ENCODE results near the gene ZFP36L2.

ZFP36L2 gene

DNA sequence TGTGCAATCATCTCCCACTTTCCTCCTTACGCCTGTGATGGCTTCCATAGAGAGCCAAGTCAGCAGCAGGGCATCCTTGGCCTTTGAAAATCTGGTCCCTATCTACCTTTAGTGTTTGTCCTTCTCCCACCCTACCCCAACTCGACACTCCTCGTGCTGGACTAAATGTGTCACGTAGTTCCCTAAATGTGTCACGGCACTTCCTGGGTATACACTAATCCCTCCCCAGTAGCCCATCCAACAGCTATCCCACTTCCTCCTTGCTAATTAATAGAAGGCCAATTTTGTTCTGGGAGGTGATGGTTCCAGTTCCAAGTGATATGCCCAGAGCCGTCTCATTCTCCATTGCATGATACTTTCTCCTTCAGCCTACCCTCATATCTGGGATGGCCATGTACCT lies 36.5 kb upstream of the ZFP36L2 start:
- ATAC-seq, result no peak
- TF ChIP-seq RARB (CRISPR knock-in tag; IDR thresholded peaks at IDR 0.05) (no peak), ZC3H10 (CRISPR knock-in tag; IDR thresholded peaks at IDR 0.05) (no peak)
- TF ChIP-seq, protein P1, sequence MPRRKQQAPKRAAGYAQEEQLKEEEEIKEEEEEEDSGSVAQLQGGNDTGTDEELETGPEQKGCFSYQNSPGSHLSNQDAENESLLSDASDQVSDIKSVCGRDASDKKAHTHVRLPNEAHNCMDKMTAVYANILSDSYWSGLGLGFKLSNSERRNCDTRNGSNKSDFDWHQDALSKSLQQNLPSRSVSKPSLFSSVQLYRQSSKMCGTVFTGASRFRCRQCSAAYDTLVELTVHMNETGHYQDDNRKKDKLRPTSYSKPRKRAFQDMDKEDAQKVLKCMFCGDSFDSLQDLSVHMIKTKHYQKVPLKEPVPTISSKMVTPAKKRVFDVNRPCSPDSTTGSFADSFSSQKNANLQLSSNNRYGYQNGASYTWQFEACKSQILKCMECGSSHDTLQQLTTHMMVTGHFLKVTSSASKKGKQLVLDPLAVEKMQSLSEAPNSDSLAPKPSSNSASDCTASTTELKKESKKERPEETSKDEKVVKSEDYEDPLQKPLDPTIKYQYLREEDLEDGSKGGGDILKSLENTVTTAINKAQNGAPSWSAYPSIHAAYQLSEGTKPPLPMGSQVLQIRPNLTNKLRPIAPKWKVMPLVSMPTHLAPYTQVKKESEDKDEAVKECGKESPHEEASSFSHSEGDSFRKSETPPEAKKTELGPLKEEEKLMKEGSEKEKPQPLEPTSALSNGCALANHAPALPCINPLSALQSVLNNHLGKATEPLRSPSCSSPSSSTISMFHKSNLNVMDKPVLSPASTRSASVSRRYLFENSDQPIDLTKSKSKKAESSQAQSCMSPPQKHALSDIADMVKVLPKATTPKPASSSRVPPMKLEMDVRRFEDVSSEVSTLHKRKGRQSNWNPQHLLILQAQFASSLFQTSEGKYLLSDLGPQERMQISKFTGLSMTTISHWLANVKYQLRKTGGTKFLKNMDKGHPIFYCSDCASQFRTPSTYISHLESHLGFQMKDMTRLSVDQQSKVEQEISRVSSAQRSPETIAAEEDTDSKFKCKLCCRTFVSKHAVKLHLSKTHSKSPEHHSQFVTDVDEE (CRISPR knock-in tag; IDR thresholded peaks at IDR 0.05), result no peak

DNA sequence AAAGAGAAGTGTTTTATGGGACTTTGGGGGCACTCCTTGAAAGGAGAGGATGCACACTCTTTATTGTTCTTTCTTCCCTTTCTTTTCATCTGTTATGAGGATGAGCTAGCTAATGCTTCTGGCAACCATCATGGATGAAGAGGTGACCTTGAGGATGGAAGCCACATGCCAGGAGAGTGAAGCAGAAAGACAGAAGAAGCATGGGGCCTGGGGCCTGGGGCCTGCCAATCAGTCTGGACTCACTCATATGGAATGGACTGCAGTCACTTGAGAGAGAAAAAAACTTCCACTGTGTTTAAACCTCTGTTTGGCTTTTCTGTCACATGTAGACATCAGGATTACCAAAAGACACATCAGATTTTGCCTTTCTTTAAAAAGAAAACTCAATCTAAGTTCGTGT lies 35.8 kb upstream of the ZFP36L2 start:
- TF ChIP-seq, protein P2, sequence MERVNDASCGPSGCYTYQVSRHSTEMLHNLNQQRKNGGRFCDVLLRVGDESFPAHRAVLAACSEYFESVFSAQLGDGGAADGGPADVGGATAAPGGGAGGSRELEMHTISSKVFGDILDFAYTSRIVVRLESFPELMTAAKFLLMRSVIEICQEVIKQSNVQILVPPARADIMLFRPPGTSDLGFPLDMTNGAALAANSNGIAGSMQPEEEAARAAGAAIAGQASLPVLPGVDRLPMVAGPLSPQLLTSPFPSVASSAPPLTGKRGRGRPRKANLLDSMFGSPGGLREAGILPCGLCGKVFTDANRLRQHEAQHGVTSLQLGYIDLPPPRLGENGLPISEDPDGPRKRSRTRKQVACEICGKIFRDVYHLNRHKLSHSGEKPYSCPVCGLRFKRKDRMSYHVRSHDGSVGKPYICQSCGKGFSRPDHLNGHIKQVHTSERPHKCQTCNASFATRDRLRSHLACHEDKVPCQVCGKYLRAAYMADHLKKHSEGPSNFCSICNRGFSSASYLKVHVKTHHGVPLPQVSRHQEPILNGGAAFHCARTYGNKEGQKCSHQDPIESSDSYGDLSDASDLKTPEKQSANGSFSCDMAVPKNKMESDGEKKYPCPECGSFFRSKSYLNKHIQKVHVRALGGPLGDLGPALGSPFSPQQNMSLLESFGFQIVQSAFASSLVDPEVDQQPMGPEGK (CRISPR knock-in tag; IDR thresholded peaks at IDR 0.05; ENCODE audit: borderline replicate concordance), result no peak
- no peak for TF ChIP-seq ZC3H10 (CRISPR knock-in tag; IDR thresholded peaks at IDR 0.05)
- TF ChIP-seq, protein P1 (CRISPR knock-in tag; IDR thresholded peaks at IDR 0.05), result no peak
- TF ChIP-seq ZFP30 (CRISPR knock-in tag; IDR thresholded peaks at IDR 0.05), result no peak
- TF ChIP-seq TCF4 (CRISPR knock-in tag; IDR thresholded peaks at IDR 0.05; ENCODE audit: borderline replicate concordance), result no peak
- no peak for TF ChIP-seq ESRRG (CRISPR knock-in tag; IDR thresholded peaks at IDR 0.05)
- no peak for TF ChIP-seq ZNF70 (CRISPR knock-in tag; IDR thresholded peaks at IDR 0.05)
- no peak for TF ChIP-seq OSR1 (CRISPR knock-in tag; IDR thresholded peaks at IDR 0.05)
- no peak for TF ChIP-seq ARNTL (CRISPR knock-in tag; IDR thresholded peaks at IDR 0.05; ENCODE audit: borderline replicate concordance, low read depth)
- no peak for TF ChIP-seq PPARA (CRISPR knock-in tag; IDR thresholded peaks at IDR 0.05; ENCODE audit: borderline replicate concordance)
- TF ChIP-seq, protein P3, sequence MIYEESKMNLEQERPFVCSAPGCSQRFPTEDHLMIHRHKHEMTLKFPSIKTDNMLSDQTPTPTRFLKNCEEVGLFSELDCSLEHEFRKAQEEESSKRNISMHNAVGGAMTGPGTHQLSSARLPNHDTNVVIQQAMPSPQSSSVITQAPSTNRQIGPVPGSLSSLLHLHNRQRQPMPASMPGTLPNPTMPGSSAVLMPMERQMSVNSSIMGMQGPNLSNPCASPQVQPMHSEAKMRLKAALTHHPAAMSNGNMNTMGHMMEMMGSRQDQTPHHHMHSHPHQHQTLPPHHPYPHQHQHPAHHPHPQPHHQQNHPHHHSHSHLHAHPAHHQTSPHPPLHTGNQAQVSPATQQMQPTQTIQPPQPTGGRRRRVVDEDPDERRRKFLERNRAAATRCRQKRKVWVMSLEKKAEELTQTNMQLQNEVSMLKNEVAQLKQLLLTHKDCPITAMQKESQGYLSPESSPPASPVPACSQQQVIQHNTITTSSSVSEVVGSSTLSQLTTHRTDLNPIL (CRISPR knock-in tag; IDR thresholded peaks at IDR 0.05; ENCODE audit: low read depth), result no peak
- no peak for TF ChIP-seq ZNF565 (CRISPR knock-in tag; conservative IDR thresholded peaks at IDR 0.05; ENCODE audit: low read depth)
- no peak for TF ChIP-seq ZNF8 (CRISPR knock-in tag; IDR thresholded peaks at IDR 0.05)
- TF ChIP-seq ZFP3 (CRISPR knock-in tag; IDR thresholded peaks at IDR 0.05), result no peak
- no peak for TF ChIP-seq GLIS3 (CRISPR knock-in tag; IDR thresholded peaks at IDR 0.05)
- TF ChIP-seq BACH2 (CRISPR knock-in tag; IDR thresholded peaks at IDR 0.05; ENCODE audit: borderline replicate concordance), result no peak
- no peak for TF ChIP-seq CSDC2 (CRISPR knock-in tag; IDR thresholded peaks at IDR 0.05)

DNA sequence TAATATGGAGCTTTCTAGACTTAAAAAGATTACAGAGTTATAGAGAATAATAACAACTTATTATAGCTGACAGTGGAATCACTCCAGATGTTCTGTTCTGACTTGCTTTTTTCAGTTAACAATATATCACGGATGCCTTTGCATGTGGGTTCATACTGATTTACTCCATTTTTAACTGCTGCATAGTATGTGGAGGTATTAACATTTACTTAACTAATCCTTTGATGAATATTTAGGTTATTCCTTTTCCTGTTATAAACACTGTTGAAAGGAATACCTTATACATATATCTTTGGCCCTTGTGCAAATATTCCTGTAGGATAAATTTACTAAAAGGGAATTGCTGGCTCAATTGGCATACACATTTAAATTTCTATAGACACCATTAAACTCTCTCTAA lies 33.1 kb upstream of the ZFP36L2 start:
- ATAC-seq, result no peak
- TF ChIP-seq BACH2 (CRISPR knock-in tag; IDR thresholded peaks at IDR 0.05; ENCODE audit: borderline replicate concordance) (no peak), ESRRG (CRISPR knock-in tag; IDR thresholded peaks at IDR 0.05) (no peak), CSDC2 (CRISPR knock-in tag; IDR thresholded peaks at IDR 0.05) (no peak), ARNTL (CRISPR knock-in tag; IDR thresholded peaks at IDR 0.05; ENCODE audit: borderline replicate concordance, low read depth) (no peak), ZC3H10 (CRISPR knock-in tag; IDR thresholded peaks at IDR 0.05) (no peak), SNAI2 (CRISPR knock-in tag; IDR thresholded peaks at IDR 0.05) (no peak), ZFP30 (CRISPR knock-in tag; IDR thresholded peaks at IDR 0.05) (no peak), RARB (CRISPR knock-in tag; IDR thresholded peaks at IDR 0.05) (no peak)
- TF ChIP-seq, protein P2 (CRISPR knock-in tag; IDR thresholded peaks at IDR 0.05; ENCODE audit: borderline replicate concordance), result no peak
- TF ChIP-seq, protein P3 (CRISPR knock-in tag; IDR thresholded peaks at IDR 0.05; ENCODE audit: low read depth), result no peak
- TF ChIP-seq, protein P4, sequence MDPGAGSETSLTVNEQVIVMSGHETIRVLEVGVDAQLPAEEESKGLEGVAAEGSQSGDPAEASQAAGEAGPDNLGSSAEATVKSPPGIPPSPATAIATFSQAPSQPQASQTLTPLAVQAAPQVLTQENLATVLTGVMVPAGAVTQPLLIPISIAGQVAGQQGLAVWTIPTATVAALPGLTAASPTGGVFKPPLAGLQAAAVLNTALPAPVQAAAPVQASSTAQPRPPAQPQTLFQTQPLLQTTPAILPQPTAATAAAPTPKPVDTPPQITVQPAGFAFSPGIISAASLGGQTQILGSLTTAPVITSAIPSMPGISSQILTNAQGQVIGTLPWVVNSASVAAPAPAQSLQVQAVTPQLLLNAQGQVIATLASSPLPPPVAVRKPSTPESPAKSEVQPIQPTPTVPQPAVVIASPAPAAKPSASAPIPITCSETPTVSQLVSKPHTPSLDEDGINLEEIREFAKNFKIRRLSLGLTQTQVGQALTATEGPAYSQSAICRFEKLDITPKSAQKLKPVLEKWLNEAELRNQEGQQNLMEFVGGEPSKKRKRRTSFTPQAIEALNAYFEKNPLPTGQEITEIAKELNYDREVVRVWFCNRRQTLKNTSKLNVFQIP (CRISPR knock-in tag; IDR thresholded peaks at IDR 0.05; ENCODE audit: borderline replicate concordance, low read depth), result no peak
- TF ChIP-seq, protein P1 (CRISPR knock-in tag; IDR thresholded peaks at IDR 0.05), result no peak

More for the DNA sequence above, 35.8 kb upstream of the ZFP36L2 start:
- ATAC-seq, result no peak

Data from SK-N-SH treated with all-trans-retinoic acid at 6 μM for 48 hours (cell line).